Glomerular endothelial cell (primary cell): ENCODE measurements around the gene GNB1L. TPM values are rescaled to one million over a fixed set of nuclear protein-coding genes. Genes with fewer than 3 reads are reported as not detected.

Experiments used
- DNase-seq: peaks from one replicate; pipeline ENCODE4 v3.0.0-alpha.2; 2011; ENCODE audit warnings: low read depth, low spot score; ENCODE audit errors: extremely low read depth
- total RNA-seq: library from RNA; depleted of rRNA; stranded (reverse); fragments of >200 nt; gene quantifications from 2 replicates; pipeline ENCODE4 v1.2.3, GENCODE V29; 2015

Gene GNB1L
- total RNA-seq, 1 donor from 2014 or later: 6.2 TPM

- DNase-seq: no peak
These were observed 12.0 kb upstream of the GNB1L start for GRCh38 chr22:19866665-19867009.

GRCh38 chr22:19865141-19865829 is 10.6 kb upstream of the GNB1L start:
- DNase-seq: no peak

- DNase-seq: no peak
These were observed 9.9 kb upstream of the GNB1L start for GRCh38 chr22:19864538-19865106.

GRCh38 chr22:19863571-19863970 is 8.9 kb upstream of the GNB1L start:
- no peak for DNase-seq

- no peak for DNase-seq
These were observed 8.1 kb upstream of the GNB1L start for GRCh38 chr22:19862619-19863246.

- no peak for DNase-seq
These were observed 5.3 kb upstream of the GNB1L start for GRCh38 chr22:19859861-19860510.

GRCh38 chr22:19857382-19857781 is 2.7 kb upstream of the GNB1L start:
- no peak for DNase-seq

- no peak for DNase-seq
These were observed 1.1 kb upstream of the GNB1L start for GRCh38 chr22:19855504-19856409.

- no peak for DNase-seq
These were observed 546 bp downstream of the GNB1L start for GRCh38 chr22:19853879-19854777.

- no peak for DNase-seq
These were observed 1.4 kb downstream of the GNB1L start for GRCh38 chr22:19853058-19853878.

- DNase-seq: no peak
These were observed 2.4 kb downstream of the GNB1L start for GRCh38 chr22:19852177-19852781.

GRCh38 chr22:19851291-19852176 is 3.1 kb downstream of the GNB1L start:
- no peak for DNase-seq

- DNase-seq: no peak
These were observed 3.9 kb downstream of the GNB1L start for GRCh38 chr22:19850763-19851109.

- no peak for DNase-seq
These were observed 4.6 kb downstream of the GNB1L start for GRCh38 chr22:19849835-19850762.

GRCh38 chr22:19848298-19849224 is 6.1 kb downstream of the GNB1L start:
- no peak for DNase-seq

- DNase-seq: no peak
These were observed 7.4 kb downstream of the GNB1L start for GRCh38 chr22:19847345-19847632.
